IMR-90 (cell line): ENCODE results near the gene CDADC1. TPM values are rescaled to one million over a fixed set of nuclear protein-coding genes. Genes with fewer than 3 reads are reported as not detected.
"Not testable (repeated sequence)": the region's sequence is repeated elsewhere in the genome, so short reads cannot be mapped to it uniquely, and the experiment has no call there.

Experiments
- ATAC-seq: fragments of 200-7000 bp; cut with Tn5 transposase; 2 replicates; pipeline ENCODE4 v1.9.1; 2020; ENCODE audit warnings: low read depth, mild to moderate bottlenecking, moderate library complexity
- BruUV-seq: library from RNA; stranded (reverse); fragments of 400-500 nt; replicated peaks from 2 replicates; lab custom pipeline; 2021; lab: Mats Ljungman, UMichigan
- CTCF ChIA-PET: fragments of 300-600 bp; formaldehyde crosslinking; extraction: SDS; loops from one replicate; lab custom pipeline; 2021; ENCODE audit warnings: antibody characterized with exemption; lab: Yijun Ruan, JAX
- POLR2A ChIA-PET: fragments of 300-600 bp; sonication (Branson Sonifier 250); formaldehyde crosslinking; loops from one replicate; lab custom pipeline; 2022; ENCODE audit warnings: antibody characterized with exemption; ENCODE audit not compliant: unreplicated experiment; lab: Charles Lee
- DNase-seq: peaks from one replicate; pipeline ENCODE4 v3.0.0; 2013
- H2AFZ ChIP-seq: replicated peaks from 2 replicates; pipeline ENCODE3; 2013; ENCODE audit warnings: low read length, mild to moderate bottlenecking; ENCODE audit not compliant: poor library complexity
- H2AK5ac ChIP-seq: 2 replicates; pipeline ENCODE4 v1.6.1; 2013; ENCODE audit warnings: low read depth, low read length, inconsistent platforms
- H2AK9ac ChIP-seq: replicated peaks from 2 replicates; pipeline ENCODE3; 2013; ENCODE audit warnings: mild to moderate bottlenecking, low read depth, low read length, moderate library complexity; ENCODE audit not compliant: poor library complexity
- H2BK120ac ChIP-seq: 2 replicates; pipeline ENCODE4 v1.6.1; 2013; ENCODE audit warnings: low read depth, low read length, inconsistent platforms
- H2BK15ac ChIP-seq: 3 replicates; pipeline ENCODE4 v1.6.1; 2013; ENCODE audit warnings: low read depth, low read length, inconsistent platforms
- H2BK20ac ChIP-seq: 2 replicates; pipeline ENCODE4 v1.6.1; 2013; ENCODE audit warnings: low read depth, mild to moderate bottlenecking, inconsistent platforms, low read length, moderate library complexity
- H2BK5ac ChIP-seq: 2 replicates; pipeline ENCODE4 v1.6.1; 2013; ENCODE audit warnings: mild to moderate bottlenecking, low read depth, low read length, inconsistent platforms; ENCODE audit not compliant: poor library complexity, severe bottlenecking
- H3K14ac ChIP-seq: replicated peaks from 2 replicates; pipeline ENCODE4 v1.6.1; 2013; ENCODE audit warnings: low read depth, low read length, inconsistent platforms
- H3K18ac ChIP-seq: 2 replicates; pipeline ENCODE4 v1.6.1; 2013; ENCODE audit warnings: low read depth, low read length, control low read depth
- H3K23ac ChIP-seq: 2 replicates; pipeline ENCODE4 v1.6.1; 2013; ENCODE audit warnings: low read depth, low read length, inconsistent platforms
- H3K27ac ChIP-seq: 2 replicates; pipeline ENCODE4 v1.5.1; 2013; ENCODE audit warnings: mild to moderate bottlenecking, control low read depth, low read length; ENCODE audit not compliant: insufficient read depth
- H3K27me3 ChIP-seq: 2 replicates; pipeline ENCODE4 v1.6.1; 2013; ENCODE audit warnings: low read length; ENCODE audit not compliant: control insufficient read depth, insufficient read depth
- H3K36me3 ChIP-seq: 2 replicates; pipeline ENCODE4 v1.6.1; 2013; ENCODE audit warnings: low read length, mixed read lengths; ENCODE audit not compliant: control insufficient read depth, insufficient read depth
- H3K4ac ChIP-seq: 2 replicates; pipeline ENCODE4 v1.6.1; 2013; ENCODE audit warnings: low read depth, low read length, inconsistent platforms
- H3K4me1 ChIP-seq: 2 replicates; pipeline ENCODE4 v1.6.1; 2013; ENCODE audit warnings: low read length, mixed read lengths; ENCODE audit not compliant: control insufficient read depth, insufficient read depth
- H3K4me2 ChIP-seq: 2 replicates; pipeline ENCODE4 v1.6.1; 2013; ENCODE audit warnings: low read depth, mild to moderate bottlenecking, control low read depth, low read length, moderate library complexity
- H3K4me3 ChIP-seq: 2 replicates; pipeline ENCODE4 v1.5.1; 2013; ENCODE audit warnings: low read depth, mild to moderate bottlenecking, control low read depth, low read length, moderate library complexity; ENCODE audit not compliant: insufficient read depth
- H3K56ac ChIP-seq: 2 replicates; pipeline ENCODE4 v1.6.1; 2013; ENCODE audit warnings: low read length, inconsistent platforms; ENCODE audit not compliant: insufficient read depth; ENCODE audit errors: extremely low read depth
- H3K79me1 ChIP-seq, 2 experiments: 2 replicates each; pipeline ENCODE4 v1.6.1; 2013; ENCODE audit warnings: low read length in 2 of 2, inconsistent platforms in 1 of 2, low read depth in 1 of 2
- H3K9ac ChIP-seq: 2 replicates; pipeline ENCODE4 v1.6.1; 2013; ENCODE audit warnings: low read depth, low read length, control low read depth
- H3K9me1 ChIP-seq: 2 replicates; pipeline ENCODE4 v1.6.1; 2013; ENCODE audit warnings: low read length, inconsistent platforms; ENCODE audit not compliant: insufficient read depth
- H3K9me3 ChIP-seq: 2 replicates; pipeline ENCODE4 v1.6.1; 2013; ENCODE audit warnings: low read length; ENCODE audit not compliant: control insufficient read depth, insufficient read depth
- H4K20me1 ChIP-seq: 2 replicates; pipeline ENCODE4 v1.6.1; 2013; ENCODE audit warnings: low read length, inconsistent platforms; ENCODE audit not compliant: insufficient read depth
- H4K5ac ChIP-seq: 2 replicates; pipeline ENCODE4 v1.6.1; 2013; ENCODE audit warnings: mild to moderate bottlenecking, low read depth, low read length, control low read depth
- H4K8ac ChIP-seq, 2 experiments: 2 replicates each; pipeline ENCODE4 v1.6.1; 2013; ENCODE audit warnings: low read depth in 2 of 2, low read length in 2 of 2, control low read depth in 1 of 2, inconsistent platforms in 1 of 2
- H4K91ac ChIP-seq: 2 replicates; pipeline ENCODE4 v1.6.1; 2013; ENCODE audit warnings: low read depth, low read length, inconsistent platforms; ENCODE audit not compliant: insufficient read depth
- WGBS, 2 experiments: methylation state at CpG; one replicate each; pipeline versions ENCODE4 v1.1.5 to v1.1.7; 2013; ENCODE audit warnings: missing lambda C conversion rate in 2 of 2; ENCODE audit not compliant: insufficient read length in 1 of 2; ENCODE audit errors: extremely low coverage in 2 of 2; 5-methylcytosine and 5-hydroxymethylcytosine counted together
- dilution Hi-C: fragments of 300-500 bp; cut with HindIII; formaldehyde crosslinking; loops from one replicate; pipeline ENCODE4 v1.14.3; 2018; ENCODE audit warnings: low sequenced_read_pairs; ENCODE audit not compliant: unreplicated experiment
- in situ Hi-C: fragments of 300-500 bp; cut with MboI; formaldehyde crosslinking; loops from 3 replicates; pipeline ENCODE4 v1.14.3; 2019; ENCODE audit warnings: low sequenced_read_pairs, inconsistent platforms, mixed read lengths
- intact Hi-C: fragments of 100-400 bp; cut with micrococcal nuclease; formaldehyde crosslinking; loops from 2 replicates; pipeline ENCODE4 v1.10.0; 2022
- polyA plus RNA-seq, 3 experiments: library from polyadenylated mRNA; depleted of rRNA; stranded (reverse); fragments of >200 nt; gene quantifications; 2 replicates each; pipeline ENCODE4 v1.2.3, GENCODE V29; 2012; ENCODE audit warnings: low replicate concordance in 1 of 3
- total RNA-seq: library from RNA; depleted of rRNA; stranded (reverse); fragments of >200 nt; gene quantifications from 2 replicates; pipeline ENCODE4 v1.2.3, GENCODE V29; 2012

Gene CDADC1
- total and polyA plus RNA-seq, 2 of the 4 experiments (the other 2 are of a cell fraction), result 0.54 to 2.6 TPM

DNA sequence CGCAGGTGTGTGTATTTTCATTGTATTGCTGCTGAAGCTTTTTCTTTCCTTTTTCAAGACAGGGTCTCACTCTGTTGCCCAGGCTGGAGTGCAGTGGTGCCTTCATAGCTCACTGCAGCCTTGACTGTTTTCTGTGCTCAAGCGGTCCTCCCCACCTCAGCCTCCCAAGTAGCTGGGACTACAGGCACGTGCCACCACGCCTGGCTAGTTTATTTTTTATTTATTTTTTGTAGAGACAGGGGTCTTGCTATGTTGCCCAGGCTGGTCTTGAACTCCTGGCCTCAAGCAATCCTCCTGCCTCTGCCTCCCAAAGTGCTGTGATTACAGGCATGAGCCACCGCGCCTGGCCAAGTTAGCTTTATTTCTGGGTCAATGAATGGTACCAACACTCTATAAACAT, 47.0 kb downstream of the CDADC1 start:
- H3K4me2 ChIP-seq, ATAC-seq, H3K9ac ChIP-seq, H3K23ac ChIP-seq, dilution Hi-C loops, H2BK120ac ChIP-seq, H2AFZ ChIP-seq, DNase-seq, H4K91ac ChIP-seq, H3K79me1 ChIP-seq, H2BK5ac ChIP-seq, H3K9me3 ChIP-seq, BruUV-seq, intact Hi-C loops, H2BK15ac ChIP-seq, H3K9me1 ChIP-seq, H3K14ac ChIP-seq, H2AK9ac ChIP-seq, H3K36me3 ChIP-seq, H4K20me1 ChIP-seq, H3K4me1 ChIP-seq, H3K18ac ChIP-seq, H4K8ac ChIP-seq, H2BK20ac ChIP-seq, H3K27me3 ChIP-seq, H3K56ac ChIP-seq, H3K4ac ChIP-seq, H4K5ac ChIP-seq, H3K4me3 ChIP-seq, H2AK5ac ChIP-seq, H3K27ac ChIP-seq: not testable (repeated sequence)
- in situ Hi-C loops, result loop anchor here (5.0 kb wide), 1 partner anchor 313 kb away; no protein-coding TSS in a partner anchor
- WGBS, 2 experiments, result no CpG with 5 or more reads among the region's 6 CpGs
- CTCF ChIA-PET, result interaction anchor here (0.7 kb wide), 1 partner anchor 181 kb away, joined by 4 read pairs; no protein-coding TSS in a partner anchor
- POLR2A ChIA-PET, result interaction anchor here (0.6 kb wide), 1 partner anchor 125 kb away, joined by 5 read pairs; no protein-coding TSS in a partner anchor
